ENCODE results near the gene KRTAP5-6.

Gene KRTAP5-6

GRCh38 chr11:1652026-1652425 lies 45.0 kb upstream of the KRTAP5-6 start:
- no peak overlapping the region for H3K27ac ChIP-seq
- TF ChIP-seq CTCF (IDR thresholded peaks at IDR 0.05): no peak
- no peak for TF ChIP-seq ZFX (IDR thresholded peaks at IDR 0.05; ENCODE audit: borderline replicate concordance)

GRCh38 chr11:1652442-1652770 lies 44.6 kb upstream of the KRTAP5-6 start:
- TF ChIP-seq ZFX (IDR thresholded peaks at IDR 0.05; ENCODE audit: borderline replicate concordance): no peak
- no peak for TF ChIP-seq CTCF (IDR thresholded peaks at IDR 0.05)
- H3K27ac ChIP-seq: no peak overlapping the region

- no peak overlapping the region for H3K27ac ChIP-seq
- TF ChIP-seq CTCF (IDR thresholded peaks at IDR 0.05): peak; percentile 87
- TF ChIP-seq ZFX (IDR thresholded peaks at IDR 0.05; ENCODE audit: borderline replicate concordance): no peak
Measured at GRCh38 chr11:1652771-1653540, 44.0 kb upstream of the KRTAP5-6 start.

GRCh38 chr11:1653541-1654387 lies 43.2 kb upstream of the KRTAP5-6 start:
- no peak for TF ChIP-seq ZFX (IDR thresholded peaks at IDR 0.05; ENCODE audit: borderline replicate concordance)
- no peak for TF ChIP-seq CTCF (IDR thresholded peaks at IDR 0.05)
- no peak overlapping the region for H3K27ac ChIP-seq

GRCh38 chr11:1654388-1655167 lies 42.4 kb upstream of the KRTAP5-6 start:
- no peak for TF ChIP-seq ZFX (IDR thresholded peaks at IDR 0.05; ENCODE audit: borderline replicate concordance)
- TF ChIP-seq CTCF (IDR thresholded peaks at IDR 0.05): no peak
- no peak overlapping the region for H3K27ac ChIP-seq

GRCh38 chr11:1655168-1656060 lies 41.6 kb upstream of the KRTAP5-6 start:
- TF ChIP-seq ZFX (IDR thresholded peaks at IDR 0.05; ENCODE audit: borderline replicate concordance) (no peak), CTCF (IDR thresholded peaks at IDR 0.05) (no peak)
- no peak overlapping the region for H3K27ac ChIP-seq

All from 22Rv1 (cell line).